Measurements from ENCODE around the gene RCSD1.
"Not testable (repeated sequence)": the region's sequence is repeated elsewhere in the genome, so short reads cannot be mapped to it uniquely, and the experiment has no call there.

RCSD1 gene

DNA sequence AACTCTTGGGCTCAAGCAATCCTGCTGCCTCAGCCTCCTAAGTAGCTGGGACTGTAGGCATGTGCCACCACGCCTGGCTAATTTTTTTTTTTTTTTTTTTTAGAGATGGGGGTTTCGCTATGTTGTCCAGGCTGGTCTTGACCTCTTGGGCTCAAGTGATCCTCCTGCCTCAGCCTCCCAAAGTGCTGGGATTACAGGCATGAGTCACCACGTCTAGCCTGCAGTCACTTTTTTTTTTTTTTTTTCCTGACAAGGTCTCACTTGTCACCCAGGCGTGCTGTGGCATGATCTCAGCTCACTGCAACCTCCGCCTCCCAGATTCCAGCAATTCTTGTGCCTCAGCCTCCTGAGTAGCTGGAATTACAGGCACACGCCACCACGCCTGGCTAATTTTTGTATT, 111.1 kb downstream of the RCSD1 start:
- not testable (repeated sequence) for H3K4me1 ChIP-seq (ENCODE audit: control insufficient read depth, insufficient read depth, low read length); H3K4me3 ChIP-seq (ENCODE audit: low read length); H3K9ac ChIP-seq (ENCODE audit: low read length); H3K27ac ChIP-seq (ENCODE audit: low read depth, low read length); H3K27me3 ChIP-seq (ENCODE audit: control insufficient read depth, insufficient read depth, low read length); H3K36me3 ChIP-seq (ENCODE audit: control insufficient read depth, insufficient read depth, low read length)

DNA sequence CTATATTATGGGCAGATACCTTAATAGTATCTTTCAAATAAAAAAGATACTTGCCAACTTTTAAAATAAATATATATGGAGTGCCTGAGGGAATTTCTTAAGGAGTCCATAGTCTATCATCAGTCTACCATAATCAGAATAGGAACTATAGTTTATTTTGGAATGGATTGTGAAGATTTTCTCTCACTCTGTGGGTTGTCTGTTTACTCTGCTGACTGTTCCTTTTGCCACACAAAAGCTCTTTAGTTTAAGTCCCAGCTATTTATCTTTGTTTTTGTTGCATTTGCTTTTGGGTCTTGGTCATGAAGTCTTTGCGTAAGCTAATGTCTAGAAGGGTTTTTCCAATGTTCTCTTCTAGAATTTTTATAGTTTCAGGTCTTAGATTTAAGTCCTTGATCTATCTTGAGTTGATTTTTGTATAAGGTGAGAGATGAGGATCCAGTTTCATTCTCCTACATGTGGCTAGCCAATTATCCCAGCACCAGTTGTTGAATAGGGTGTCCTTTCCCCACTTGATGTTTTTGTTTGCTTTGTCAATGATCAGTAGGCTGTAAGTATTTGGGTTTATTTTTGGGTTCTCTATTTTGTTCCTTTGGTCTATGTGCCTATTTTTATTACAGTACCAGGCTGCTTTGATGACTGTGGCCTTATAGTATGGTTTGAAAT, 112.5 kb downstream of the RCSD1 start:
- not testable (repeated sequence) for H3K4me1 ChIP-seq (ENCODE audit: control insufficient read depth, insufficient read depth, low read length); H3K27ac ChIP-seq (ENCODE audit: low read depth, low read length)

DNA sequence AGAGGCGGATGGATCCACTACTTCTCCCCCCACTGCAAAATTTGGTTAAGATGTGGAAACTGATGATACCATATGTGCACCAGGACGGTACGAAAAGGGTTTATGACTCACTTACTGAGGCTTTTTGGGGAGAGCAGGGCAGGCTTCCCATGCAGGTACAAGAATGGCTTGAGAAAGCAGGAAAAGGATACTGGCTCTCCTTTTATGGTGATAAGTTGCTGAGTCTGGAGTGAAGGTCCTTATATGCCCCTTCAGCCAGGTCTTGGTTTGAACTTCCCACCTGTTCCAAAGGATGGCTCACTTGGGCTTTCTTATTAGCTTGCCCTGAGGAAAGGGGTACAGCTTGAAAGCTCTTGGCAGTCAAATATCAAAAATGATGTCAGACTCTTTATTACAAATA, 114.9 kb downstream of the RCSD1 start:
- Histone ChIP-seq H3K36me3 (ENCODE audit: control insufficient read depth, insufficient read depth, low read length) (no peaks in the 10 kb centered on the region), H3K27ac (ENCODE audit: low read depth, low read length) (no peak overlapping the region), H3K27me3 (ENCODE audit: control insufficient read depth, insufficient read depth, low read length) (no peaks in the 10 kb centered on the region), H3K9ac (ENCODE audit: low read length) (no peak overlapping the region), H3K4me3 (ENCODE audit: low read length) (no peak overlapping the region), H3K4me1 (ENCODE audit: control insufficient read depth, insufficient read depth, low read length) (peaks cover 9% of the 10 kb centered on the region)

More for the DNA sequence above, 112.5 kb downstream of the RCSD1 start:
- not testable (repeated sequence) for H3K36me3 ChIP-seq (ENCODE audit: control insufficient read depth, insufficient read depth, low read length); H3K27me3 ChIP-seq (ENCODE audit: control insufficient read depth, insufficient read depth, low read length); H3K9ac ChIP-seq (ENCODE audit: low read length); H3K4me3 ChIP-seq (ENCODE audit: low read length)

DNA sequence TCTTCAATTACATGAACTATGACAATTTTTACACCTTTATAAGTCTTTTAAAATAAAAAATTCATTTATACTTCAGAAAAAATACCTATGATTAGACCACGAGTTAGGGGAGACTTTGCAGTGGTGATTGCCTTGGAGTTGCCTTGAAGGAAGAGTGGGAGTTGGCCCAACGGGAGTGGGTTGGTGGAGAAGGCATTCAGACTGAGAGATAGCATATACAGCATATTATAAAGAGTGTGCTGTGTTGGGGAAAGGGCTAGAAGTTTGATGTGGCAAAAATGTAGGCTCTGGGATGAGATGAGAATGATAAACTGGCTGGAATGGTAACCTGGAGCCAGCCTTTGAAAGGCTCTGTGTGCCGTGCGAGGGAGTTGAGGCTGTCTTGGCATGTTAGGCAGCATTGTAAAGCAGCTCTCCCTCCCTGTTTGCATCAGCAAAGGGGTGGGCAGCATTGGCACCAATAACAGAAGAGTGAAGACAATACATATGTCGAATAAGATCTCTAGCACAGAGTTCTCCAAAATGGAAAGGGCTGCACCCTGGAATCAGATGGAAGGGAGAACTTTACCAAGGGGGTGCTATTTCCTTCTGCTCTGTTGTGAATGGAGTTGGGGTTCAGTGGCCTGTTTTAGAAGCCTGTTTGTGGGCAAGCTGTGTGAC, 116.1 kb downstream of the RCSD1 start:
- Histone ChIP-seq H3K36me3 (ENCODE audit: control insufficient read depth, insufficient read depth, low read length) (no peaks in the 10 kb centered on the region), H3K4me1 (ENCODE audit: control insufficient read depth, insufficient read depth, low read length) (peaks cover 9% of the 10 kb centered on the region), H3K27ac (ENCODE audit: low read depth, low read length) (no peak overlapping the region), H3K9ac (ENCODE audit: low read length) (no peak overlapping the region), H3K27me3 (ENCODE audit: control insufficient read depth, insufficient read depth, low read length) (no peaks in the 10 kb centered on the region), H3K4me3 (ENCODE audit: low read length) (no peak overlapping the region)

DNA sequence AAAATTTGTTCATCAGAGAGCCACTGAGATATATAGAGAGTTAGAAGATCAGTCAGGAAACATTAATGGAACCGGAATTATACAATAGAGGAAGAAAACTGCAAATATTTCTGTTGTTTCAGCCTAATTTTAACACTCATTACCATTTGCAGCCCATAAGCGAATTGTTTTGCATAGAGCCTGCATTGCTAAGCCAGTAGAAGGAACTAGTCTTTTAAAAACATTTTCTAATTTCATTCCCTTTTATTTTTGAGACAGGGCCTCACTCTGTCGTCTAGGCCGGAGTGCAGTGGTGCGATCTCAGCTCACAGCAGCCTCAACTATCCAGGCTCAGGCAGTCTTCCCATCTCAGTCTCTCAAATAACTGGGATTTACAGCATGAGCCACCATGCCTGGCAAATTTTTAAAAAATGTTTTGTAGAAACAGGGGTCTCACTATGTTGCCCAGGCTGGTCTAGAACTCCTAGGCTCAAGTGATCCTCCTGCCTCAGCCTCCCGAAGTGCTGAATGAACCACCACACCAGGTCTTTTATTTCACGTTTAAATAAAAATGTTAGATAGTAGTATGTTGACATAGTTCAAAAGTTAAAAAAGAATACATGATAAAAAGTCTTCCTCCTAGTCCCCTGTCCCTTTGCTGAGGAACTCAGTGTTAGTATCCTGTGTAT, 117.1 kb downstream of the RCSD1 start:
- no peak overlapping the region for H3K4me3 ChIP-seq (ENCODE audit: low read length)
- H3K4me1 ChIP-seq (ENCODE audit: control insufficient read depth, insufficient read depth, low read length), result peaks cover 9% of the 10 kb centered on the region
- H3K36me3 ChIP-seq (ENCODE audit: control insufficient read depth, insufficient read depth, low read length), result no peaks in the 10 kb centered on the region
- no peaks in the 10 kb centered on the region for H3K27me3 ChIP-seq (ENCODE audit: control insufficient read depth, insufficient read depth, low read length)
- no peak overlapping the region for H3K9ac ChIP-seq (ENCODE audit: low read length)
- H3K27ac ChIP-seq (ENCODE audit: low read depth, low read length), result no peak overlapping the region

DNA sequence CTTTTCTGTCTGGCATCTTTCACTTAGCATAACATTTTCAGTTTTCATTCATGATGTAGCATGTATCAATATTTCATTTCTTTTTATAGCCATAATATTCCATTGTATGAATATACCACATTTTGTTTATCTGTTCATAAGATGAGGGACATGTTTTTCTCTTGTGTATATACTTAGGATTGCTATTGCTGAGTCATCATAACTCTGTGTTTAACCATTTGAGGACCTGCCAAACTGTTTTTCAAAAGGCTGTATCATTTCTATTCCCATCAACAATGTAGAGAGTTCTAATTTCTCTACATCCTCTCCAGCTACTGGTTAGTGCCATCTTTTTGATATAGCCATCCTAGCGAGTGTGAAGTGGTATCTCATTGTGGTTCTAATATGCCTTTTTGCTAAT, 118.0 kb downstream of the RCSD1 start:
- H3K4me1 ChIP-seq (ENCODE audit: control insufficient read depth, insufficient read depth, low read length), result peaks cover 9% of the 10 kb centered on the region
- no peak overlapping the region for H3K9ac ChIP-seq (ENCODE audit: low read length)

DNA sequence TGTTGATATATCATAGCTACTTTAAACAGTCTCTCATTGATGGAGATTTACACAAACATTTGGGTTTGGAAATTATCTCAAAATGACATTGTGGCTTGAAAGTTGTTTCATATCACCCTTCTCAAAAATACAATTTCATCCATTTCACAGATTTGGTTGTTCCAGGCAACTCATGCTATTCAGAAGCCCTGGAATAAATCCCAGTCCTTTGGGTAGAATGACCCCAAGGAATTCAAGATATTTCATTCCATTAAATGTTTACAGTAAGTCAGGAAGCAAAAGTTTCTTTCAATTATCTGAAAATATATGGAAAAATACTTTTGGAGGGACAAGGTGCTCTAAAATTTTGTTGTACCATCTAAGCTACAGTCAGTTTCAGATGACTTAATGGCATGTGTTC, 118.9 kb downstream of the RCSD1 start:
- H3K27ac ChIP-seq (ENCODE audit: low read depth, low read length), result no peak overlapping the region
- no peak overlapping the region for H3K4me3 ChIP-seq (ENCODE audit: low read length)
- peaks cover 9% of the 10 kb centered on the region for H3K4me1 ChIP-seq (ENCODE audit: control insufficient read depth, insufficient read depth, low read length)
- H3K27me3 ChIP-seq (ENCODE audit: control insufficient read depth, insufficient read depth, low read length), result no peaks in the 10 kb centered on the region
- no peak overlapping the region for H3K9ac ChIP-seq (ENCODE audit: low read length)
- H3K36me3 ChIP-seq (ENCODE audit: control insufficient read depth, insufficient read depth, low read length), result no peaks in the 10 kb centered on the region

More for the DNA sequence above, 118.0 kb downstream of the RCSD1 start:
- H3K27me3 ChIP-seq (ENCODE audit: control insufficient read depth, insufficient read depth, low read length), result no peaks in the 10 kb centered on the region
- no peak overlapping the region for H3K4me3 ChIP-seq (ENCODE audit: low read length)
- H3K27ac ChIP-seq (ENCODE audit: low read depth, low read length), result no peak overlapping the region
- H3K36me3 ChIP-seq (ENCODE audit: control insufficient read depth, insufficient read depth, low read length), result no peaks in the 10 kb centered on the region

DNA sequence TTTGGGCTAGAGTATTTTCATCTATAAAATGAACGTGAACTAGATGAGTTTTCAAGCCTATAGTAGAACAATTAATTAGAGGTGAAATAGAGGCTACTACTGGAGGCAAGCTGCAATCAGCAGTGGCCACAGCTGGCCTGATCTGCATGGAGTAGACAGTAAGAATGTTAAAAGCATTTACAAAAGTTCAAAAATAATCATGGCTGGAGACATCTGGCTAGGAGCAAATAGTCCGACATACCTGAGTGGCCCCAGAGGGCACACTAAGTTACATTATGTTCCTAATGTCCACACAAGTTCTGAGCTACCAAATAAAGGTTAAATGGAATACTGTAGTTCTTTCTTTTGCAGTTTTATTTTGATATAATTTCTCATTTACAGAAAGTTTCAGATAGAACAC, 119.7 kb downstream of the RCSD1 start:
- Histone ChIP-seq H3K4me1 (ENCODE audit: control insufficient read depth, insufficient read depth, low read length) (peaks cover 9% of the 10 kb centered on the region), H3K4me3 (ENCODE audit: low read length) (no peak overlapping the region), H3K9ac (ENCODE audit: low read length) (no peak overlapping the region), H3K36me3 (ENCODE audit: control insufficient read depth, insufficient read depth, low read length) (no peaks in the 10 kb centered on the region), H3K27ac (ENCODE audit: low read depth, low read length) (no peak overlapping the region), H3K27me3 (ENCODE audit: control insufficient read depth, insufficient read depth, low read length) (no peaks in the 10 kb centered on the region)

DNA sequence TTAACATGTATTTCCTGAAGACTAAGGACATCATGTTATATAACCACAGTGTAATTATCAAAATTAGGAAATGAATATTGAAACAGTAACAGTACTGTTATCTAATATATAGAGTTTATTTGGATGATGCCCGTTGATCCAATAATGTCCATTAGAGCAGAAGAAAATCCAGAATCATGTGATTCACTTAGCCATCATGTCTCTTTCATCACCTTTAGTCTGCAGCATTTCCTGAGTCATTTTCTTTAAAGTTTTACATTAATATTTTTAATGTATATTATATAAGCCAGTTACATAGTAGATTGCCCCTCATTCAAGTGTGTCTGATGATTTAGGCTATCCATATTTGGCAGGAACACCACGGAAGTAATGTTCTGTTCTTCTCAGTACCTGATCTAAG, 120.6 kb downstream of the RCSD1 start:
- H3K4me3 ChIP-seq (ENCODE audit: low read length), result no peak overlapping the region
- H3K27me3 ChIP-seq (ENCODE audit: control insufficient read depth, insufficient read depth, low read length), result no peaks in the 10 kb centered on the region
- no peak overlapping the region for H3K9ac ChIP-seq (ENCODE audit: low read length)
- no peak overlapping the region for H3K27ac ChIP-seq (ENCODE audit: low read depth, low read length)
- H3K4me1 ChIP-seq (ENCODE audit: control insufficient read depth, insufficient read depth, low read length), result peaks cover 9% of the 10 kb centered on the region
- H3K36me3 ChIP-seq (ENCODE audit: control insufficient read depth, insufficient read depth, low read length), result no peaks in the 10 kb centered on the region

DNA sequence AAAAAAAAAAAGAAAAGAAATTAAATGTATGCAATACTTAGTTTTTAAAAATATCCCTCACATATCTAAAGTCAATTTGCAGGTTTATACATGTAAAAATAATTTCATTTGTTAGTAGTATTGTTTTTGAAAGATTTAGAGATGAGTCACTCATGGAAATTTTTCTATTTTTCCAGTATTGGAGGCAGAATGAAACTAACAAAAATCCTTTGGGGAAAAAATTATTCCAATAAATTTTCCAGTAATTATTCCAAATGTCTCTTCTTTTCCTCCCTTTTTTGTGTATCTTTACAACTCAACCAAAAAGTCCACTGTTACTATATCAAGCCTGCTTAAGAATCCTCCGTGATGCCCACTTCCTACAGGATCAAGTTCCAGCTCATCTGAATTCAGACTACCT, 121.6 kb downstream of the RCSD1 start:
- H3K27ac ChIP-seq (ENCODE audit: low read depth, low read length), result no peak overlapping the region
- no peak overlapping the region for H3K4me3 ChIP-seq (ENCODE audit: low read length)
- peaks cover 9% of the 10 kb centered on the region for H3K4me1 ChIP-seq (ENCODE audit: control insufficient read depth, insufficient read depth, low read length)
- no peaks in the 10 kb centered on the region for H3K36me3 ChIP-seq (ENCODE audit: control insufficient read depth, insufficient read depth, low read length)
- H3K27me3 ChIP-seq (ENCODE audit: control insufficient read depth, insufficient read depth, low read length), result no peaks in the 10 kb centered on the region
- no peak overlapping the region for H3K9ac ChIP-seq (ENCODE audit: low read length)

DNA sequence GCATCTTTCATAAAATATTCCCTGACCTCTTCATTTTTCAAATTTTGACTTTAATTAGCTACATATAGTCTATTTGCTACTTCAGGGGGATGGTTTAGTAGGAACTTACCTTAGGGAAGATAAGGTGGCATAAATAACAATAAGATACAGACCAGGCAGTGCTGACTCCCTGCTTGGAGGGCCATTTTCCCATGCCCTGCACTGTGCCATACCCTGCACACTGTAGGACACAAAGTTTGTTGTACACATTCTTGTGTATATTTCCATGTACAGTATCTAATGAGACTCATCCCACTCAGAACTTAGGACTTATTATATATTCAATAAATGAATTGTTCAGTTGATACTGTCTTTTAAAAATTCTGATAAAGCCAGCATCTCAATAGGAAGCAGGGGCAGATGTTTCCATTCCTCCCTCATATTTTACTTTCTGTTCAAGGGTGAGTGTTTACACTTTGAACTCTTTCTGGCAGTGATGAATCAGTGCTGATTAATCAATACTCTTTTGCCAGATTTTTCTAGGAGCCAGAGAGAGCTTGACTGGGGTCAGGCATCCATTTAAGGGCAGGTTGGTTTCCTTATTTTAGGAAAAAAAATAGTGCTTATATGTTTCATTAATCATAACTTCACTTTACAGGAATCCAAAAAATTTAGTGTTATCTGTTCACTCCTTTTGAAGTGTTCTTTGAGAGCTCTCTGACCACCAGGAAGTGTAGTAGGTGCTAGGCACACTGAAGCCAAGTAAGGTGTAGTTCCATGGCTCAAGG, 122.4 kb downstream of the RCSD1 start:
- Histone ChIP-seq H3K9ac (ENCODE audit: low read length) (no peak overlapping the region), H3K36me3 (ENCODE audit: control insufficient read depth, insufficient read depth, low read length) (no peaks in the 10 kb centered on the region), H3K4me1 (ENCODE audit: control insufficient read depth, insufficient read depth, low read length) (peaks cover 9% of the 10 kb centered on the region), H3K27me3 (ENCODE audit: control insufficient read depth, insufficient read depth, low read length) (no peaks in the 10 kb centered on the region), H3K4me3 (ENCODE audit: low read length) (no peak overlapping the region), H3K27ac (ENCODE audit: low read depth, low read length) (no peak overlapping the region)

DNA sequence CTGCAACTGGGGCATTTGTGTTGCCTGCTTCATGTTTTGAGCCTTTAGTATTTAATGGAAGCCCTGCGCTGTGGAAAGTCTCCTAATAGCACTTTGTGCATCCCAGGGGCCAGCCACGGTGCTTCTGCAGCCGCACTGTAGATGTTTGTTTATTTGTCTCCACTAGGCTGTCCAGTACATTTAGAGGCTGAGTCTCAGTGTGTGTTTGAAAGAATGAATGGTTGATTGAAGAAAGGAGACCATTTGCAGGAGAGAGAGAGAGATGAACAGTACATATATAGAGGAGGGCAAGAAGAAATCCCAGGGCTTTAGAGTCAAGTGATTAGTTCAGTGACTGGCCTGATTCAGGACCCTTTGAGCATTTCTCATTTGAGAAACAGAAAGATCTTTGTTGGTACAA, 125.6 kb downstream of the RCSD1 start:
- no peaks in the 10 kb centered on the region for H3K36me3 ChIP-seq (ENCODE audit: control insufficient read depth, insufficient read depth, low read length)
- no peaks in the 10 kb centered on the region for H3K4me1 ChIP-seq (ENCODE audit: control insufficient read depth, insufficient read depth, low read length)
- H3K4me3 ChIP-seq (ENCODE audit: low read length), result no peak overlapping the region
- H3K27me3 ChIP-seq (ENCODE audit: control insufficient read depth, insufficient read depth, low read length), result no peaks in the 10 kb centered on the region
- no peak overlapping the region for H3K9ac ChIP-seq (ENCODE audit: low read length)
- no peak overlapping the region for H3K27ac ChIP-seq (ENCODE audit: low read depth, low read length)
